Astrocyte (in vitro differentiated cells and primary cell): ENCODE results near the gene EFNB3. TPM values are rescaled to one million over a fixed set of nuclear protein-coding genes. Genes with fewer than 3 reads are reported as not detected.

Experiments used
- DNase-seq: peaks from one replicate; pipeline ENCODE4 v3.0.0-alpha.2; 2010; ENCODE audit warnings: low read depth
- FAIRE-seq: peaks from 2 replicates; lab custom pipeline; 2011; peaks lifted over from hg19 to GRCh38; lab: Jason Lieb, UNC
- H2AFZ ChIP-seq: 2 replicates; pipeline ENCODE4 v1.6.0; 2012; ENCODE audit warnings: low read depth, low read length, inconsistent platforms
- H3K27ac ChIP-seq: 2 replicates; pipeline ENCODE4 v1.5.1; 2011; ENCODE audit warnings: low read depth, low read length, inconsistent platforms
- H3K27me3 ChIP-seq: 2 replicates; pipeline ENCODE4 v1.6.0; 2011; ENCODE audit warnings: low read length, inconsistent platforms; ENCODE audit not compliant: insufficient read depth
- H3K36me3 ChIP-seq: 2 replicates; pipeline ENCODE4 v1.5.1; 2011; ENCODE audit warnings: low read length, inconsistent platforms; ENCODE audit not compliant: insufficient read depth
- H3K4me1 ChIP-seq: 2 replicates; pipeline ENCODE4 v1.5.1; 2011; ENCODE audit warnings: low read length, inconsistent platforms; ENCODE audit not compliant: insufficient read depth
- H3K4me2 ChIP-seq: 2 replicates; pipeline ENCODE4 v1.6.0; 2012; ENCODE audit warnings: low read length, inconsistent platforms
- H3K4me3 ChIP-seq: 2 replicates; pipeline ENCODE4 v1.5.1; 2011; ENCODE audit warnings: low read depth, mild to moderate bottlenecking, low read length, inconsistent platforms; ENCODE audit not compliant: insufficient read depth
- H3K79me2 ChIP-seq: 2 replicates; pipeline ENCODE4 v1.6.0; 2012; ENCODE audit warnings: mild to moderate bottlenecking, low read length, inconsistent platforms; ENCODE audit not compliant: insufficient read depth
- H3K9ac ChIP-seq: 2 replicates; pipeline ENCODE4 v1.6.0; 2012; ENCODE audit warnings: mild to moderate bottlenecking, low read length, inconsistent platforms
- H3K9me3 ChIP-seq: 2 replicates; pipeline ENCODE4 v1.5.1; 2012; ENCODE audit warnings: low read depth, mild to moderate bottlenecking, low read length, inconsistent platforms; ENCODE audit not compliant: insufficient read depth
- H4K20me1 ChIP-seq: 2 replicates; pipeline ENCODE4 v1.6.0; 2012; ENCODE audit warnings: low read length, inconsistent platforms; ENCODE audit not compliant: insufficient read depth
- H3K27ac Mint-ChIP-seq: one replicate; pipeline ENCODE4 v1.8.0; 2021; ENCODE audit warnings: mild to moderate bottlenecking, mixed read lengths; ENCODE audit not compliant: unreplicated experiment
- H3K27me3 Mint-ChIP-seq: one replicate; pipeline ENCODE4 v1.8.0; 2021; ENCODE audit warnings: low read depth, mixed read lengths; ENCODE audit not compliant: unreplicated experiment
- H3K36me3 Mint-ChIP-seq: one replicate; pipeline ENCODE4 v1.8.0; 2021; ENCODE audit warnings: low read depth, mixed read lengths; ENCODE audit not compliant: unreplicated experiment
- H3K4me1 Mint-ChIP-seq: one replicate; pipeline ENCODE4 v1.8.0; 2021; ENCODE audit warnings: low read depth, mixed read lengths; ENCODE audit not compliant: unreplicated experiment
- H3K4me3 Mint-ChIP-seq: one replicate; pipeline ENCODE4 v1.8.0; 2021; ENCODE audit warnings: mild to moderate bottlenecking, moderate library complexity, mixed read lengths; ENCODE audit not compliant: unreplicated experiment
- H3K9me3 Mint-ChIP-seq: one replicate; pipeline ENCODE4 v1.8.0; 2021; ENCODE audit warnings: mild to moderate bottlenecking, mixed read lengths; ENCODE audit not compliant: unreplicated experiment
- EZH2 ChIP-seq: IDR thresholded peaks from 2 replicates; pipeline ENCODE4 v1.6.1; 2012; ENCODE audit warnings: mild to moderate bottlenecking, low read length, inconsistent platforms; ENCODE audit not compliant: insufficient read depth
- total RNA-seq: library from RNA; stranded (reverse); gene quantifications from 2 replicates; pipeline ENCODE4 v1.2.1, GENCODE V29; 2021
- TF ChIP-seq, protein P1 (sequence below): IDR thresholded peaks from 2 replicates; pipeline ENCODE4 v1.5.1; 2011; ENCODE audit warnings: low read depth, mild to moderate bottlenecking, inconsistent platforms, low read length, moderate library complexity; ENCODE audit not compliant: insufficient read depth

The EFNB3 gene
- total RNA-seq, 1 donor from 2014 or later = 7.0 TPM

DNA sequence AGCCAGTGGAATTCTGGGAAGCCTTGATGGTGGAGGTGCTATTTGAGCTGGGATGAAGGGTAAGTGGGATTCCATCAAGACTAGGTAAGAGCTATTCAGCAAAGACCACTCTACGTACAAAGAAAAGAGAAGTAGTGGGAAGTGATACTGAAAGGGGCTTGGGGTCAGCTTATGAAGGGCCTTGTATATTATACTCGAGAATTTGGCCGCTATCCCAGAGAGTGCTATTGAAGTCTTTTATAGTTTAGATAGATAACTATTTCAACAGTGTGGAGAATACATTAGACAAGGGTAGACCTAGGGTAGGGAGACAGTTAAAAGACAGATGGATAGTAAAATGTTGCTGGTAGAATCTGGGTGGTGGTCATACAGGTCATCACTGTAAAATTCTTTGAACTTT lies 22.9 kb downstream of the EFNB3 start:
- H3K9ac ChIP-seq = no peak overlapping the region
- Mint-ChIP-seq H3K27ac (no peak overlapping the region), H3K4me3 (no peak overlapping the region), H3K9me3 (no peaks in the 10 kb centered on the region), H3K27me3 (peaks cover 11% of the 10 kb centered on the region), H3K4me1 (peaks cover 3% of the 10 kb centered on the region), H3K36me3 (no peaks in the 10 kb centered on the region)
- H3K4me3 ChIP-seq = no peak overlapping the region
- no peak overlapping the region for H3K27ac ChIP-seq
- FAIRE-seq (no peak), DNase-seq (no peak)
- H3K4me1 ChIP-seq = no peaks in the 10 kb centered on the region
- no peaks in the 10 kb centered on the region for H3K36me3 ChIP-seq
- no peaks in the 10 kb centered on the region for H4K20me1 ChIP-seq
- no peak overlapping the region for H2AFZ ChIP-seq
- no peak overlapping the region for H3K4me2 ChIP-seq
- TF ChIP-seq, protein P1, sequence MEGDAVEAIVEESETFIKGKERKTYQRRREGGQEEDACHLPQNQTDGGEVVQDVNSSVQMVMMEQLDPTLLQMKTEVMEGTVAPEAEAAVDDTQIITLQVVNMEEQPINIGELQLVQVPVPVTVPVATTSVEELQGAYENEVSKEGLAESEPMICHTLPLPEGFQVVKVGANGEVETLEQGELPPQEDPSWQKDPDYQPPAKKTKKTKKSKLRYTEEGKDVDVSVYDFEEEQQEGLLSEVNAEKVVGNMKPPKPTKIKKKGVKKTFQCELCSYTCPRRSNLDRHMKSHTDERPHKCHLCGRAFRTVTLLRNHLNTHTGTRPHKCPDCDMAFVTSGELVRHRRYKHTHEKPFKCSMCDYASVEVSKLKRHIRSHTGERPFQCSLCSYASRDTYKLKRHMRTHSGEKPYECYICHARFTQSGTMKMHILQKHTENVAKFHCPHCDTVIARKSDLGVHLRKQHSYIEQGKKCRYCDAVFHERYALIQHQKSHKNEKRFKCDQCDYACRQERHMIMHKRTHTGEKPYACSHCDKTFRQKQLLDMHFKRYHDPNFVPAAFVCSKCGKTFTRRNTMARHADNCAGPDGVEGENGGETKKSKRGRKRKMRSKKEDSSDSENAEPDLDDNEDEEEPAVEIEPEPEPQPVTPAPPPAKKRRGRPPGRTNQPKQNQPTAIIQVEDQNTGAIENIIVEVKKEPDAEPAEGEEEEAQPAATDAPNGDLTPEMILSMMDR = no peak
- no peak for TF ChIP-seq EZH2
- no peaks in the 10 kb centered on the region for H3K79me2 ChIP-seq
- H3K27me3 ChIP-seq = peaks cover 6% of the 10 kb centered on the region
- H3K9me3 ChIP-seq = no peaks in the 10 kb centered on the region

DNA sequence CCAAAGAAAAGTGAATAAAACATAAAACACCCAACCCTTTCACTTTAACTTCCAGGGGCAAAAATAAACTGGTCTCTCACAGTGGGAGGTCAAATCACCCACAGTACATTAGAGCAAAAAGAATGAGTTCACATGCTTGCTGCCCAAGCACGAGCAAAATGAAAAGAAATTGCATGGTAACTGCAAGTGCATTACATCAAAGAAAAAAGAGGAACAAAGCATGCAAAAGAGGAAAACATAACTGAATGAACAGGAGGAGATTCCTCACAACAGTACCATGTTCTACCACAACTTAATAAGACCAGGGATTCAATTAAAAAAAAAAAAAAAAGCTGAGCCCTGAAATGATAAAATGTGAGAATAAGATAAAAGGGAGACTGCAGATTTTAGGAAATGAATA lies 24.8 kb downstream of the EFNB3 start:
- Mint-ChIP-seq H3K27me3 (peaks cover 19% of the 10 kb centered on the region), H3K4me3 (no peak overlapping the region), H3K27ac (no peak overlapping the region), H3K9me3 (no peaks in the 10 kb centered on the region), H3K4me1 (peaks cover 3% of the 10 kb centered on the region), H3K36me3 (no peaks in the 10 kb centered on the region)
- no peak overlapping the region for H3K9ac ChIP-seq
- H3K4me1 ChIP-seq = no peaks in the 10 kb centered on the region
- H3K27me3 ChIP-seq = peaks cover 7% of the 10 kb centered on the region
- no peak for TF ChIP-seq EZH2
- TF ChIP-seq, protein P1 = no peak
- no peak overlapping the region for H2AFZ ChIP-seq
- H4K20me1 ChIP-seq = no peaks in the 10 kb centered on the region
- no peak for FAIRE-seq
- H3K27ac ChIP-seq = no peak overlapping the region
- no peaks in the 10 kb centered on the region for H3K9me3 ChIP-seq
- DNase-seq = no peak
- no peaks in the 10 kb centered on the region for H3K36me3 ChIP-seq
- no peak overlapping the region for H3K4me2 ChIP-seq
- no peaks in the 10 kb centered on the region for H3K79me2 ChIP-seq
- H3K4me3 ChIP-seq = no peak overlapping the region

DNA sequence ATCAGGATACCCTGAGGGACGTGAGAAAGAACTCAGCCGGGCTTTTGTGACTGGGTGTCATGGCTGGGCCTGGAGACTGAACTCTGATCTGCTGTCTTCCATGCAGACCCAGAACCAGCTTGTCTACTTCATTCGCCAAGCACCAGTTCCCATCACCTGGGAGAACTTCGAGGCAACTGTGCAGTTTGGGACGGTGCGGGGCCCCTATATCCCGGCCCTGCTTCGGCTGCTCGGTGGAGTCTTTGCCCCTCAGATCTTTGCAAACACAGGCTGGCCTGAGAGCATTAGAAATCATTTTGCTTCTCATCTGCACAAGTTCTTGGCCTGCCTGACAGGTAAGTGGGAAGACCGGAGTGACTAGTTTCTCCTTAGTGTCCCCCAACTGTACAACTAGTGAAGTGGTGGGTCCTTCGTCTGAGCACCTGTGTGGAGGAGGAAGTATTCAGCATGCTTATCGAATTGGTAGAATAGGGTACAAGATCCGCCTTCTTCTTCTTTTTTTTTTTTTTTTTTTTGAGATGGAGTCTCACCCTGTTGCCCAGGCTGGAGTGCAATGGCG lies 28.1 kb downstream of the EFNB3 start:
- no peak for FAIRE-seq
- H3K4me1 Mint-ChIP-seq = no peaks in the 10 kb centered on the region
- no peak for DNase-seq
- Histone ChIP-seq H2AFZ (no peak overlapping the region), H3K36me3 (no peaks in the 10 kb centered on the region), H3K27ac (no peak overlapping the region), H3K4me3 (no peak overlapping the region), H3K4me2 (no peak overlapping the region), H3K27me3 (peaks cover 20% of the 10 kb centered on the region), H3K79me2 (no peaks in the 10 kb centered on the region), H3K9me3 (no peaks in the 10 kb centered on the region), H3K9ac (no peak overlapping the region), H4K20me1 (no peaks in the 10 kb centered on the region), H3K4me1 (no peaks in the 10 kb centered on the region)
- no peaks in the 10 kb centered on the region for H3K36me3 Mint-ChIP-seq
- TF ChIP-seq EZH2 = no peak
- TF ChIP-seq, protein P1 = no peak
- no peaks in the 10 kb centered on the region for H3K9me3 Mint-ChIP-seq
- H3K4me3 Mint-ChIP-seq = peak overlapping the region; percentile 12
- H3K27me3 Mint-ChIP-seq = peaks cover 38% of the 10 kb centered on the region
- no peak overlapping the region for H3K27ac Mint-ChIP-seq
